ENCODE data around the gene SNX20. TPM values are rescaled to one million over a fixed set of nuclear protein-coding genes. Genes with fewer than 3 reads are reported as not detected.

Gene SNX20
- total and polyA plus RNA-seq, 10 of the 15 experiments (the other 5 are each of a cell fraction or from before 2014, with no cell fraction given) = 4.6 to 30.8 (median 21.9) TPM

DNA sequence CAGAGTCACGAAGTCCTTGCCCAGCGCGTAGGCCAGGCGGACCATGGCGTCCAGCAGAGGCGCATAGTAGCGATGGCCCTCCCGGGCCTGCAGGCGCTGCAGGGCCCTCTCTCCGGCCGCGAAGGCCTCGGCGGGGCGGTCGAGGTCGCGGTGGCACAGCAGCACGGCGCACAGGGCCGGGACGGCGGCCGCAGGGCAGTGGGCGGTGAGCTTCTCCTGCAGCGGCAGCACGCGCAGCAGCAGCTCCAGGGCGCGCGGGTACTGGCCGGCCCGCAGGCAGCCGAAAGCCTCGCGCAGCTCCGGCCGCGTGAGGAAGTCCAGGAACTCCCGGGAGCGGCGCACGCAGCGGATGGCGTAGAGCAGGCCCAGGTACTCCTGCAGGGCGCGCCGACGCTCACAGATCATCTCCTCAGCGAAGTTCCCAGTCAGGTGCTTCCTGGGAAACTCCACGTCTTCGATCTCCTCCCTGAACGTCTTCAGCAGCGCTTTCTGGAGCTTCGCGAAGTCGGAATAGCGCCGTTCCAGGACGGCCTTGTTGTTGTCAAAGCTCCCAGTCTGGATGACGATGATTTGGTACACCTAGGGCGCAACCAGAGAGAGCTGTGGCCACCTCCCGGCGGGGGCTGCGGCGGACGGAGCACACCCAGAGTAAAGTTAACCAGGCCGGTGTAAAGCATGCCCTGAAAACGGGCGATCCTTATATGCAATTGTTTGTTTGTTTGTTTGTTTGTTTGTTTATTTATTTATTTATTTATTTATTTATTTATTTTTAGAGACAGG, 7.4 kb downstream of the SNX20 start:
- FAIRE-seq (no peak), DNase-seq (ENCODE audit: low read depth, low spot score) (no peak), ATAC-seq (no peak)
- ChIA-PET SMC1A (ENCODE audit: uncharacterized antibody, unreplicated experiment) (interaction anchor here (1.0 to 24.8 kb wide), 3 partner anchors 77 to 114 kb away, joined by 4 to 600 read pairs (median 4); partner anchors contain the start of gene CYLD), RAD21 (ENCODE audit: unreplicated experiment) (interaction anchor here (29.0 kb wide), 1 partner anchor 74 kb away, joined by 578 read pairs; the partner anchor contains the start of gene CYLD), CTCF (interaction anchor here (0.6 to 20.9 kb wide), 7 partner anchors 7 to 298 kb away, joined by 3 to 636 read pairs (median 257); partner anchors contain the start of gene SNX20), POLR2A (no interaction called here)
- Histone ChIP-seq H3K27me3 (replicated peaks in 1 of 2; ENCODE audit: control insufficient read depth in 2 of 2, insufficient read depth in 2 of 2, low read length in 1 of 2) (no peaks in the 10 kb centered on the region), H3K4me2 (ENCODE audit: control insufficient read depth, insufficient read depth) (no peak overlapping the region), H2AFZ (ENCODE audit: control insufficient read depth, low read depth, low read length) (no peak overlapping the region), H3K79me2 (ENCODE audit: control insufficient read depth, insufficient read depth, low read length) (peaks cover 12% of the 10 kb centered on the region), H3K9me3 (replicated peaks; ENCODE audit: control insufficient read depth, insufficient read depth, low read length) (peaks cover 22% of the 10 kb centered on the region), H3K4me1 (ENCODE audit: control insufficient read depth, insufficient read depth, low read length) (peaks cover 3% of the 10 kb centered on the region; the same call in 1 of the 2 replicates), H3K9ac (ENCODE audit: control insufficient read depth, insufficient read depth, low read length) (no peak overlapping the region), H4K20me1 (ENCODE audit: control insufficient read depth, insufficient read depth) (no peaks in the 10 kb centered on the region), H3K27ac (ENCODE audit: control insufficient read depth, insufficient read depth) (no peak overlapping the region), H3K4me3 (no peak overlapping the region), H3K36me3 (ENCODE audit: control insufficient read depth in 2 of 2, insufficient read depth in 2 of 2, low read length in 1 of 2) (peaks cover 11 to 28% of the 10 kb centered on the region in 2 experiments)
- in situ Hi-C loops (cut with MboI) = no loop called here
- no TSS peak for BruUV-seq (replicated peaks)
- intact Hi-C loops (cut with micrococcal nuclease; ENCODE audit: unreplicated experiment) = no loop called here
- 97% methylated on average over 65 of the region's 70 CpGs for WGBS (ENCODE audit: insufficient coverage, insufficient replicate concordance, low lambda C conversion rate, missing lambda C conversion rate)
- TF ChIP-seq, protein P1, sequence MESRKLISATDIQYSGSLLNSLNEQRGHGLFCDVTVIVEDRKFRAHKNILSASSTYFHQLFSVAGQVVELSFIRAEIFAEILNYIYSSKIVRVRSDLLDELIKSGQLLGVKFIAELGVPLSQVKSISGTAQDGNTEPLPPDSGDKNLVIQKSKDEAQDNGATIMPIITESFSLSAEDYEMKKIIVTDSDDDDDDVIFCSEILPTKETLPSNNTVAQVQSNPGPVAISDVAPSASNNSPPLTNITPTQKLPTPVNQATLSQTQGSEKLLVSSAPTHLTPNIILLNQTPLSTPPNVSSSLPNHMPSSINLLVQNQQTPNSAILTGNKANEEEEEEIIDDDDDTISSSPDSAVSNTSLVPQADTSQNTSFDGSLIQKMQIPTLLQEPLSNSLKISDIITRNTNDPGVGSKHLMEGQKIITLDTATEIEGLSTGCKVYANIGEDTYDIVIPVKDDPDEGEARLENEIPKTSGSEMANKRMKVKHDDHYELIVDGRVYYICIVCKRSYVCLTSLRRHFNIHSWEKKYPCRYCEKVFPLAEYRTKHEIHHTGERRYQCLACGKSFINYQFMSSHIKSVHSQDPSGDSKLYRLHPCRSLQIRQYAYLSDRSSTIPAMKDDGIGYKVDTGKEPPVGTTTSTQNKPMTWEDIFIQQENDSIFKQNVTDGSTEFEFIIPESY (IDR thresholded peaks at IDR 0.05) = no peak
- TF ChIP-seq SMAD1 (IDR thresholded peaks at IDR 0.05; ENCODE audit: low read depth, partially characterized antibody) (no peak), ETV6 (conservative IDR thresholded peaks at IDR 0.05 in 1 of 2, IDR thresholded peaks at IDR 0.05 in 1 of 2; ENCODE audit: borderline replicate concordance in 1 of 2, low read depth in 1 of 2) (no peak), TBL1XR1 (IDR thresholded peaks at IDR 0.05; ENCODE audit: low read depth, low read length) (no peak), SRF (IDR thresholded peaks at IDR 0.05; ENCODE audit: low read depth in 2 of 2, low read length in 2 of 2) (no peak), GATAD2B (conservative IDR thresholded peaks at IDR 0.05; ENCODE audit: low read depth) (no peak), STAT1 (conservative IDR thresholded peaks at IDR 0.05) (no peak), TAF1 (IDR thresholded peaks at IDR 0.05; ENCODE audit: borderline replicate concordance, low read depth, low read length) (no peak), TARDBP (IDR thresholded peaks at IDR 0.05; ENCODE audit: borderline replicate concordance) (no peak), IKZF2 (IDR thresholded peaks at IDR 0.05) (no peak), RFX5 (IDR thresholded peaks at IDR 0.05; ENCODE audit: low read depth, low read length) (no peak), MEF2A (IDR thresholded peaks at IDR 0.05; ENCODE audit: insufficient read depth, low read depth, low read length) (no peak), NBN (IDR thresholded peaks at IDR 0.05) (no peak), YBX1 (IDR thresholded peaks at IDR 0.05) (no peak), NFYB (IDR thresholded peaks at IDR 0.05; ENCODE audit: insufficient read depth, low read depth, low read length) (no peak)
- TF ChIP-seq, protein P2, sequence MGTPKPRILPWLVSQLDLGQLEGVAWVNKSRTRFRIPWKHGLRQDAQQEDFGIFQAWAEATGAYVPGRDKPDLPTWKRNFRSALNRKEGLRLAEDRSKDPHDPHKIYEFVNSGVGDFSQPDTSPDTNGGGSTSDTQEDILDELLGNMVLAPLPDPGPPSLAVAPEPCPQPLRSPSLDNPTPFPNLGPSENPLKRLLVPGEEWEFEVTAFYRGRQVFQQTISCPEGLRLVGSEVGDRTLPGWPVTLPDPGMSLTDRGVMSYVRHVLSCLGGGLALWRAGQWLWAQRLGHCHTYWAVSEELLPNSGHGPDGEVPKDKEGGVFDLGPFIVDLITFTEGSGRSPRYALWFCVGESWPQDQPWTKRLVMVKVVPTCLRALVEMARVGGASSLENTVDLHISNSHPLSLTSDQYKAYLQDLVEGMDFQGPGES (IDR thresholded peaks at IDR 0.05) = no peak
- TF ChIP-seq, protein P3, sequence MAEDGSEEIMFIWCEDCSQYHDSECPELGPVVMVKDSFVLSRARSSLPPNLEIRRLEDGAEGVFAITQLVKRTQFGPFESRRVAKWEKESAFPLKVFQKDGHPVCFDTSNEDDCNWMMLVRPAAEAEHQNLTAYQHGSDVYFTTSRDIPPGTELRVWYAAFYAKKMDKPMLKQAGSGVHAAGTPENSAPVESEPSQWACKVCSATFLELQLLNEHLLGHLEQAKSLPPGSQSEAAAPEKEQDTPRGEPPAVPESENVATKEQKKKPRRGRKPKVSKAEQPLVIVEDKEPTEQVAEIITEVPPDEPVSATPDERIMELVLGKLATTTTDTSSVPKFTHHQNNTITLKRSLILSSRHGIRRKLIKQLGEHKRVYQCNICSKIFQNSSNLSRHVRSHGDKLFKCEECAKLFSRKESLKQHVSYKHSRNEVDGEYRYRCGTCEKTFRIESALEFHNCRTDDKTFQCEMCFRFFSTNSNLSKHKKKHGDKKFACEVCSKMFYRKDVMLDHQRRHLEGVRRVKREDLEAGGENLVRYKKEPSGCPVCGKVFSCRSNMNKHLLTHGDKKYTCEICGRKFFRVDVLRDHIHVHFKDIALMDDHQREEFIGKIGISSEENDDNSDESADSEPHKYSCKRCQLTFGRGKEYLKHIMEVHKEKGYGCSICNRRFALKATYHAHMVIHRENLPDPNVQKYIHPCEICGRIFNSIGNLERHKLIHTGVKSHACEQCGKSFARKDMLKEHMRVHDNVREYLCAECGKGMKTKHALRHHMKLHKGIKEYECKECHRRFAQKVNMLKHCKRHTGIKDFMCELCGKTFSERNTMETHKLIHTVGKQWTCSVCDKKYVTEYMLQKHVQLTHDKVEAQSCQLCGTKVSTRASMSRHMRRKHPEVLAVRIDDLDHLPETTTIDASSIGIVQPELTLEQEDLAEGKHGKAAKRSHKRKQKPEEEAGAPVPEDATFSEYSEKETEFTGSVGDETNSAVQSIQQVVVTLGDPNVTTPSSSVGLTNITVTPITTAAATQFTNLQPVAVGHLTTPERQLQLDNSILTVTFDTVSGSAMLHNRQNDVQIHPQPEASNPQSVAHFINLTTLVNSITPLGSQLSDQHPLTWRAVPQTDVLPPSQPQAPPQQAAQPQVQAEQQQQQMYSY (CRISPR knock-in tag; IDR thresholded peaks at IDR 0.05) = no peak

Measured in GM12878 (cell line).